HEK293T (cell line): ENCODE measurements around the gene MRPS27.

ENCODE experiments used
- BHLHE40 ChIP-seq: fragments of 450-650 bp; IDR thresholded peaks from 2 replicates; pipeline ENCODE4 v1.6.1; 2016; ENCODE audit warnings: mild to moderate bottlenecking, moderate library complexity, borderline replicate concordance
- LEF1 ChIP-seq: fragments of 450-650 bp; IDR thresholded peaks from 2 replicates; pipeline ENCODE4 v1.6.1; 2017; ENCODE audit warnings: mild to moderate bottlenecking, borderline replicate concordance
- SP1 ChIP-seq: fragments of 450-650 bp; IDR thresholded peaks from 2 replicates; pipeline ENCODE4 v1.6.1; 2017

DNA sequence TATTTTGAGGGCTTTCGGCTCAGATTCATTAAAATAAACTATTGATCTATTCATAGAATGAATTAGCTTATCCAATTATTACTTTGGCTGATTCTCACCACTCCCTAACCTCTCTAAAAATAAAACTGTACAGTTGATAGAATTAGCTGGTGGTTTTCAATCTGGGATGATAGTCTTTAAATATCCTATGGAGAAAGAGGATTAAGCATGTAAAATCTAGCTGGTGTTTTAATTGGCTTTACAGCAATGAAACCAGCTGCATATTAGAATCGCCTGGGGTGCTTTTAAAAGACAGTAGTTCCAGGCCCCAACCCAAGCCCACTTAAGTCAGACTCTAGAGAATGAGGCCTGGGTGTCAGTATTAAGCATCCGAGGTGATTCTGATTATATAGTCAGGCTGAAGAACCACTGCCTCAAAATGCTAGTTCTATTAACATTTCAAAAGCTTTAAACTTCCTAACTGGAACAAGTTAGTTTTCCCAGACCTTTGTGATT is 117.7 kb downstream of the MRPS27 start:
- TF ChIP-seq LEF1: no peak
- no peak for TF ChIP-seq SP1
- no peak for TF ChIP-seq BHLHE40
